ENCODE measurements around the gene CDC25A. TPM values are rescaled to one million over a fixed set of nuclear protein-coding genes. Genes with fewer than 3 reads are reported as not detected.

The CDC25A gene
- total RNA-seq, 1 experiment from 2014 or later, result 12.8 TPM

GRCh38 chr3:48141604-48142137 is 46.5 kb downstream of the CDC25A start:
- CTCF ChIA-PET, result no interaction called here
- ATAC-seq (no peak), DNase-seq (ENCODE audit: low read depth, low spot score) (no peak)
- BruUV-seq (replicated peaks), result no TSS peak
- H3K9me3 ChIP-seq (ENCODE audit: control insufficient read depth, insufficient read depth, low read depth, low read length), result no peaks in the 10 kb centered on the region
- no peaks in the 10 kb centered on the region for H3K27me3 ChIP-seq (ENCODE audit: control insufficient read depth, insufficient read depth, low read length)
- H3K36me3 ChIP-seq (ENCODE audit: control insufficient read depth, insufficient read depth, low read length), result no peaks in the 10 kb centered on the region
- intact Hi-C loops (cut with micrococcal nuclease; ENCODE audit: unreplicated experiment), result no loop called here
- in situ Hi-C loops (cut with HindIII; ENCODE audit: low pct_unique_long_range_greater_than_20kb, low sequenced_read_pairs), result no loop called here
- POLR2A ChIA-PET, result no interaction called here
- no peaks in the 10 kb centered on the region for H3K4me1 ChIP-seq (ENCODE audit: control insufficient read depth, insufficient read depth, low read length)
- TF ChIP-seq REST (IDR thresholded peaks at IDR 0.05; ENCODE audit: insufficient read depth in 1 of 2, low read depth in 2 of 2, low read length in 1 of 2) (no peak), SIN3A (IDR thresholded peaks at IDR 0.05; ENCODE audit: borderline replicate concordance, insufficient read depth, low read depth, low read length) (no peak), POLR2AphosphoS5 (IDR thresholded peaks at IDR 0.05; ENCODE audit: low read depth, low read length) (no peak), TCF7L2 (IDR thresholded peaks at IDR 0.05; ENCODE audit: low read depth, low read length) (no peak), CTCF (IDR thresholded peaks at IDR 0.05) (no peak)
- H3K27ac ChIP-seq (ENCODE audit: low read length), result no peak overlapping the region
- H3K4me3 ChIP-seq (ENCODE audit: low read depth in 2 of 2, low read length in 2 of 2), result no peak overlapping the region

GRCh38 chr3:48140936-48141603 is 47.1 kb downstream of the CDC25A start:
- CTCF ChIA-PET, result no interaction called here
- H3K9me3 ChIP-seq (ENCODE audit: control insufficient read depth, insufficient read depth, low read depth, low read length), result no peaks in the 10 kb centered on the region
- H3K4me1 ChIP-seq (ENCODE audit: control insufficient read depth, insufficient read depth, low read length), result no peaks in the 10 kb centered on the region
- intact Hi-C loops (cut with micrococcal nuclease; ENCODE audit: unreplicated experiment) (no loop called here), in situ Hi-C loops (cut with HindIII; ENCODE audit: low pct_unique_long_range_greater_than_20kb, low sequenced_read_pairs) (no loop called here)
- no TSS peak for BruUV-seq (replicated peaks)
- H3K36me3 ChIP-seq (ENCODE audit: control insufficient read depth, insufficient read depth, low read length), result no peaks in the 10 kb centered on the region
- TF ChIP-seq SIN3A (IDR thresholded peaks at IDR 0.05; ENCODE audit: borderline replicate concordance, insufficient read depth, low read depth, low read length) (no peak), POLR2AphosphoS5 (IDR thresholded peaks at IDR 0.05; ENCODE audit: low read depth, low read length) (no peak), REST (IDR thresholded peaks at IDR 0.05; ENCODE audit: insufficient read depth in 1 of 2, low read depth in 2 of 2, low read length in 1 of 2) (no peak), TCF7L2 (IDR thresholded peaks at IDR 0.05; ENCODE audit: low read depth, low read length) (no peak), CTCF (IDR thresholded peaks at IDR 0.05) (no peak)
- DNase-seq (ENCODE audit: low read depth, low spot score), result no peak
- H3K4me3 ChIP-seq (ENCODE audit: low read depth in 2 of 2, low read length in 2 of 2), result no peak overlapping the region
- POLR2A ChIA-PET, result no interaction called here
- no peaks in the 10 kb centered on the region for H3K27me3 ChIP-seq (ENCODE audit: control insufficient read depth, insufficient read depth, low read length)
- H3K27ac ChIP-seq (ENCODE audit: low read length), result no peak overlapping the region
- no peak for ATAC-seq

Measured in Panc1 (cell line).